ENCODE data around the gene MYO3A. TPM values are rescaled to one million over a fixed set of nuclear protein-coding genes. Genes with fewer than 3 reads are reported as not detected.

The MYO3A gene, protein sequence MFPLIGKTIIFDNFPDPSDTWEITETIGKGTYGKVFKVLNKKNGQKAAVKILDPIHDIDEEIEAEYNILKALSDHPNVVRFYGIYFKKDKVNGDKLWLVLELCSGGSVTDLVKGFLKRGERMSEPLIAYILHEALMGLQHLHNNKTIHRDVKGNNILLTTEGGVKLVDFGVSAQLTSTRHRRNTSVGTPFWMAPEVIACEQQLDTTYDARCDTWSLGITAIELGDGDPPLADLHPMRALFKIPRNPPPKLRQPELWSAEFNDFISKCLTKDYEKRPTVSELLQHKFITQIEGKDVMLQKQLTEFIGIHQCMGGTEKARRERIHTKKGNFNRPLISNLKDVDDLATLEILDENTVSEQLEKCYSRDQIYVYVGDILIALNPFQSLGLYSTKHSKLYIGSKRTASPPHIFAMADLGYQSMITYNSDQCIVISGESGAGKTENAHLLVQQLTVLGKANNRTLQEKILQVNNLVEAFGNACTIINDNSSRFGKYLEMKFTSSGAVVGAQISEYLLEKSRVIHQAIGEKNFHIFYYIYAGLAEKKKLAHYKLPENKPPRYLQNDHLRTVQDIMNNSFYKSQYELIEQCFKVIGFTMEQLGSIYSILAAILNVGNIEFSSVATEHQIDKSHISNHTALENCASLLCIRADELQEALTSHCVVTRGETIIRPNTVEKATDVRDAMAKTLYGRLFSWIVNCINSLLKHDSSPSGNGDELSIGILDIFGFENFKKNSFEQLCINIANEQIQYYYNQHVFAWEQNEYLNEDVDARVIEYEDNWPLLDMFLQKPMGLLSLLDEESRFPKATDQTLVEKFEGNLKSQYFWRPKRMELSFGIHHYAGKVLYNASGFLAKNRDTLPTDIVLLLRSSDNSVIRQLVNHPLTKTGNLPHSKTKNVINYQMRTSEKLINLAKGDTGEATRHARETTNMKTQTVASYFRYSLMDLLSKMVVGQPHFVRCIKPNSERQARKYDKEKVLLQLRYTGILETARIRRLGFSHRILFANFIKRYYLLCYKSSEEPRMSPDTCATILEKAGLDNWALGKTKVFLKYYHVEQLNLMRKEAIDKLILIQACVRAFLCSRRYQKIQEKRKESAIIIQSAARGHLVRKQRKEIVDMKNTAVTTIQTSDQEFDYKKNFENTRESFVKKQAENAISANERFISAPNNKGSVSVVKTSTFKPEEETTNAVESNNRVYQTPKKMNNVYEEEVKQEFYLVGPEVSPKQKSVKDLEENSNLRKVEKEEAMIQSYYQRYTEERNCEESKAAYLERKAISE (N-terminal part only)
- 0.05 TPM in 1 of 5 replicates, not detected in the others for total RNA-seq (2022; extraction: Qiagen RNA extraction)

DNA sequence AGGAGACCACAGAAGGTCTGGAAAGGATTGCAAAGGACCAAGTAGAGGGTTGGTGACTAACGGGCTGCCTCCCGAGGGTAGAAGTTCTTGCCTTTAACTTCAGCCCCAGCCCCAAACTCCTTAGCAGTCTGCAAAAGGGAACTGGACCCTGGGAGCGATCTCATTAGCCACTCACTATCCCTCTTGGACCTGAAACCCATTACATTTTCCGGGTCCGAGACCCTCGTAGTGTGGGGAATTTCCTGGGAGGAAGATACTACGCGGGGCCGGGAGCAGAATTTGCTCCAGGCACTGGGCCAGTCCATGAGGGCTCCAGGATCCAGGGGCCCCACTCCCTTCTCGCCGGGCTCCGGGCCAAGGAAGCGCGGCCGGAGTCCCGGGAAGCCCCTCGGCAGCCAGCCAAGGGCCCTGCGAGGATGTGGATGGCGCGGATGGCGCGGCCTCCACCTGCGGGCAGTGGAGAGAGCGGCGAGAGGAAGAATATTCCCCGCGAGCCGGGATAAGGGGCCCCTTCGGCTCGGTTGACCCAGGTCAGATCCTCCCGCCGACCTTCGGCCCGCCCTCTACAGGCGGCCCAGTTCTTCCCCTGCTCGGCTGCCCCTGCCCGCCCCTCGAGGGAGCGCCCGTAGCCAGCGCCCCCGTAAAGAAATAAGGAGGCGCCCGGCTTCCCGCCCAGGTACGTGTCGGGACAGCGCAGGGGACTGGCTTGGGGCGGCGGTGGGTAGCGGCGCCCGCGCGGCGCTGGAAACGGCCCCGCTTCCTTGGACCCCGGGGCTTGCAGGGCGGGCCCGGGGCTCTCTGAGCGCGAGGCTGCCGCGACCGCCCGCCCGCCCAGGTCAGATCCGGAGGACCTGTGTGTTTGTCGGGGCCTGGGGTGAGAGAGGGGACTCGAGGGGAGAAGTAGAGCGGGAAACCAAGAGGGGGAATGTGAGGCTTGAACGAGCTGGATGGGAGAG is at the start of gene MYO3A:
MYO3A (plus strand) TSS at position 577 of the 956 bp plus-strand sequence. CDS start 17,882 bp downstream, outside the sequence.

DNA sequence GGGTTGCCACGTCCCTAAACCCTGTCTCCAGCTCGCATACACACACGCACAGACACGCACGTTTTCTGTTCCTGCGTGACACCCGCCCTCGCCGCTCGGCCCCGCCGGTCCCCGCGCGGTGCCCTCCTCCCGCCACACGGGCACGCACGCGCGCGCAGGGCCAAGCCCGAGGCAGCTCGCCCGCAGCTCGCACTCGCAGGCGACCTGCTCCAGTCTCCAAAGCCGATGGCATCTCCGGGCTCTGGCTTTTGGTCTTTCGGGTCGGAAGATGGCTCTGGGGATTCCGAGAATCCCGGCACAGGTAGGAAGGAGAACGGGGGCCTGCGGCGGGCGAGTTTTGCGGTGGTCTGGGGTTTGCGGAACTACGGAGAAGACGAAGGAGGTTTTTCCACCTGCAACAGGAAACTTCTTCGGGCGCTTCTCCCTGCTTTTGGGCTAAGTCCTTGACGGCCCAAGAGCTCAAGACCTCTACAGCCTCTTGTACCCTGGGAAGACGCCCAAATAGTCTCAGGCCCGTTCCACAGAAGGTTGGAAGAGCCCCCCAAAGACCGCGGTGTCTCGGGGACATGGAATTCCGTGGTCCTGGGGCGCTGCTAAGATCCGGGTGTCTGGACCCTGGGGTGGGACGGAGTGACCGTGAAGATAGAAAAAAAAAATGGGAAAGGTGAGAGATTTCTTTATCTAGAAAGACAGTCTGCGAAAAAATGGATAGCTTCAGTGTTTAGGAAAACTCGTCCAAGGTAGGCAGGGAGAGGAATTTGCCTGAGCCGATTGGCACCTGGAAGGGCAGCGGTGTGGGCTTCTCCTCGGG is 282.8 kb downstream of the MYO3A start, which contains the start of gene GAD2:
GAD2 (plus strand) TSS at position 190 of the 811 bp plus-strand sequence; CDS start at position 226, 36 bp downstream.

Data from A549 treated with CORT108297 at 1 μM for 4 hours (cell line).